Peyer's patch (tissue), 4 donors: ENCODE results near the gene ZNF280A. TPM values are rescaled to one million over a fixed set of nuclear protein-coding genes. Genes with fewer than 3 reads are reported as not detected.

Experiments used
- DNase-seq, 3 donors: peaks; one replicate each; pipeline ENCODE4 v3.0.0-alpha.2; 2017 to 2019
- H3K27ac ChIP-seq, 4 donors: fragments of 200-600 bp; sonication (generic); one replicate each; pipeline ENCODE4 v1.5.1; 2016 to 2019
- H3K27me3 ChIP-seq, 2 donors: fragments of 200-600 bp; sonication (generic); one replicate each; pipeline ENCODE4 v1.5.1; 2019
- H3K36me3 ChIP-seq, 3 donors: fragments of 200-600 bp; sonication (generic); one replicate each; pipeline ENCODE4 v1.5.1; 2016 to 2019
- H3K4me1 ChIP-seq, 4 donors: fragments of 200-600 bp; sonication (generic); one replicate each; pipeline ENCODE4 v1.5.1; 2016 to 2019
- H3K4me3 ChIP-seq, 4 donors: fragments of 200-600 bp; sonication (generic); 1 replicate in 3 of 4; 2 replicates in 1 of 4; pipeline ENCODE4 v1.5.1; 2016 to 2019; ENCODE audit warnings: mild to moderate bottlenecking in 1 of 4
- H3K9me3 ChIP-seq, 4 donors: fragments of 200-600 bp; sonication (generic); one replicate each; pipeline ENCODE4 v1.5.1; 2016 to 2019; ENCODE audit warnings: mild to moderate bottlenecking in 1 of 4
- CTCF ChIP-seq, 6 experiments: fragments of 450-650 bp in 4 of 6; fragments of 200-600 bp in 2 of 6; sonication (generic) in 1 of 6; IDR thresholded peaks; one replicate each; pipeline ENCODE4 v1.5.1; 2017 to 2019; ENCODE audit warnings: antibody characterized with exemption in 6 of 6, mild to moderate bottlenecking in 3 of 6, moderate library complexity in 1 of 6
- POLR2A ChIP-seq, 2 donors: fragments of 450-650 bp; IDR thresholded peaks; one replicate each; pipeline ENCODE4 v1.5.1; 2017; ENCODE audit warnings: antibody characterized with exemption in 2 of 2, mild to moderate bottlenecking in 2 of 2, moderate library complexity in 2 of 2
- total RNA-seq, 4 donors: library from RNA; depleted of rRNA; stranded (reverse); fragments of >200 nt; gene quantifications; one replicate each; pipeline ENCODE4 v1.1.0, GENCODE V29; 2016

ZNF280A gene
- total RNA-seq, 4 donors from 2014 or later = not detected

- Histone ChIP-seq H3K27ac (no peak overlapping the region), H3K27me3 (no peaks in the 10 kb centered on the region), H3K9me3 (no peaks in the 10 kb centered on the region), H3K36me3 (no peaks in the 10 kb centered on the region), H3K4me3 (no peak overlapping the region), H3K4me1 (no peaks in the 10 kb centered on the region)
- TF ChIP-seq CTCF (IDR thresholded peaks at IDR 0.05) (no peak), POLR2A (IDR thresholded peaks at IDR 0.05) (no peak)
- no peak for DNase-seq
Measured at GRCh38 chr22:22547692-22548300, 27.7 kb upstream of the ZNF280A start.

- TF ChIP-seq CTCF (IDR thresholded peaks at IDR 0.05) = no peak
- no peak for TF ChIP-seq POLR2A (IDR thresholded peaks at IDR 0.05)
Measured at GRCh38 chr22:22547226-22547625, 27.2 kb upstream of the ZNF280A start.

GRCh38 chr22:22546490-22546889 lies 26.4 kb upstream of the ZNF280A start:
- Histone ChIP-seq H3K4me1 (no peaks in the 10 kb centered on the region), H3K27me3 (no peaks in the 10 kb centered on the region), H3K27ac (no peak overlapping the region), H3K4me3 (no peak overlapping the region), H3K9me3 (no peaks in the 10 kb centered on the region), H3K36me3 (no peaks in the 10 kb centered on the region)
- no peak for DNase-seq
- TF ChIP-seq CTCF (IDR thresholded peaks at IDR 0.05) (no peak), POLR2A (IDR thresholded peaks at IDR 0.05) (no peak)

More at GRCh38 chr22:22547226-22547625, 27.2 kb upstream of the ZNF280A start:
- H3K27me3 ChIP-seq = no peaks in the 10 kb centered on the region
- no peaks in the 10 kb centered on the region for H3K9me3 ChIP-seq
- H3K4me3 ChIP-seq = no peak overlapping the region
- H3K4me1 ChIP-seq = no peaks in the 10 kb centered on the region
- DNase-seq = no peak
- no peaks in the 10 kb centered on the region for H3K36me3 ChIP-seq
- no peak overlapping the region for H3K27ac ChIP-seq

GRCh38 chr22:22545084-22545483 lies 25.0 kb upstream of the ZNF280A start:
- Histone ChIP-seq H3K27ac (no peak overlapping the region), H3K9me3 (no peaks in the 10 kb centered on the region), H3K36me3 (no peaks in the 10 kb centered on the region), H3K4me1 (no peaks in the 10 kb centered on the region), H3K4me3 (no peak overlapping the region), H3K27me3 (no peaks in the 10 kb centered on the region)
- TF ChIP-seq CTCF (IDR thresholded peaks at IDR 0.05) = no peak
- TF ChIP-seq POLR2A (IDR thresholded peaks at IDR 0.05) = no peak
- DNase-seq = no peak

GRCh38 chr22:22538226-22538989 lies 18.3 kb upstream of the ZNF280A start:
- TF ChIP-seq CTCF (IDR thresholded peaks at IDR 0.05) (no peak), POLR2A (IDR thresholded peaks at IDR 0.05) (no peak)

More at GRCh38 chr22:22538226-22538989, 18.3 kb upstream of the ZNF280A start:
- DNase-seq = no peak
- H3K9me3 ChIP-seq = no peaks in the 10 kb centered on the region
- H3K27ac ChIP-seq = no peak overlapping the region
- no peaks in the 10 kb centered on the region for H3K27me3 ChIP-seq
- H3K4me1 ChIP-seq = no peaks in the 10 kb centered on the region
- no peaks in the 10 kb centered on the region for H3K36me3 ChIP-seq
- no peak overlapping the region for H3K4me3 ChIP-seq
